ENCODE measurements around the gene TGFB1.
A peak's percentile ranks its signal among the peaks of the same experiment; 100 is the strongest.
"Not testable (repeated sequence)": the region's sequence is repeated elsewhere in the genome, so short reads cannot be mapped to it uniquely, and the experiment has no call there.

The TGFB1 gene

DNA sequence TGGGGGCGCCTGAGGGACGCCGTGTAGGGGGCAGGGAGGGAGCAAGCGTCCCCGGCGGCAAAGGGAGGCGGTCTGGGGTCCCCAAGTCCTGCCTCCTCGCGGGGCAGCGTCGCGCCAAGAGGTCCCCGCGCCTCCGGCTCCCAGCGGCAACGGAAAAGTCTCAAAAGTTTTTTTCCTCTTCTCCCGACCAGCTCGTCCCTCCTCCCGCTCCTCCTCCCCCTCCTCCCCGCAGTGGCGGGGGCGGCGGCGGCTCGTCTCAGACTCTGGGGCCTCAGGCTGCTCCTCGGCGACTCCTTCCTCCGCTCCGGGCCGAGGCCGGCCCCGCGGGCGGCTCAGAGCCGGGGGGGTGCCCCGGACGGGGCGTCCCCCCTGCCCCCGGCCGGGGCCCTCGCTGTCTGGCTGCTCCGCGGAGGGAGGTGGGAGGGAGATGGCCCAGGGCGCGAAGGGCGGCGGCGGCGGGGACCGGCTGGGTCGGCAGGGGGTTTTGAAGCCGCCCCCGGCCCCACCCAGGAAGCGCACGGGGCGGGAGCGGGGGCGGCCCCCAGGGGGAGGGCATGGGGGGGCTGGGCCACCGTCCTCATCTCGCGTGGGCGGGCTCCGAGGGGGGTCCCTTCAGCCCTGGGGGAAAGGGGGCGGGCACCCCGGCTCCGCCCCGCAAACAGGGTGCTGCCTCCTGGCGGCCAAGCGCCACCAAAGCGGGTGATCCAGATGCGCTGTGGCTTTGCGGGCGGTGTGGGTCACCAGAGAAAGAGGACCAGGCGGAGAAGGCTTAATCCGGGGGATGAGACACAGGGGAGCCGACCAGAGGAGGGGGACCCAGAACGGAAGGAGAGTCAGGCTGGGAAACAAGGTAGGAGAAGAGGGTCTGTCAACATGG is at the start of gene TGFB1:
TGFB1 (minus strand) TSS at position 457 of the 877 bp plus-strand sequence. CDS start 878 bp downstream, outside the sequence.
- peak; percentile 40 for DNase-seq

DNA sequence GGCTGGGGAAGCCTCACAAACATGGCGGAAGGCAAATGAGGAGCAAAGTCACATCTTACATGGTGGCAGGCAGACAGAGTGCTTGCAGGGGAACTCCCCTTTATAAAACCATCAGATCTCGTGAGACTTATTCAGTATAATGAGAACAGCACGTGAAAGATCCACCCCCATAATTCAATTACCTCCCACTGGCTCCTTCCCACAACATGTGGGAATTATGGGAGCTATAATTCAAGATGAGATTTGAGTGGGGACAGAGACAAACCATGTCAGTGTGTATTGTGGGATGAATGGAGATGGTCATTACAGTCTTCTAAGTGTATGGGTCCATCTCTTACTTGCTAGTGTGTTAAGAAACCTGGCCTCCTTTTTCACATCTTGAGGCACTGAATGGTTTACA is 48.3 kb upstream of the TGFB1 start:
- no peak for DNase-seq

DNA sequence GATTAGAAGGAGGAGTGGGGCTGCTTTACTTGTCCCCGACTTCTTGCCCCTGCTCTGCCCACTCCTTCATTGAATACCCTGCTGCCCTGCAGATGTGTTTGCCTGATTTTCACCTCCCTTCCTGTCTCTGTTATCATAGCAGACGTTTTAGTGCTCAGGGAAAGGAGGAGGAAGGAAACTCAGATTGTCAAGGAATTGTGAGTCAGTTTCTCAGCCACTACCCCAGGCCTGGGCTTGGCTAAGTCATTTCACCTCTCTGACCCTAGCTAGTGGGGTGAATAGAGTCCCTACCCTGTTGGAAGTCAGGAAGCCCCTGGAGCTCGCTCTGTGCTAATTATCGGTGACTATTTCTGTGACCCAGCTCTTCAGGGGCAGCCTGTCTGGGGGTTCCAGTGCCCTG is 47.8 kb upstream of the TGFB1 start:
- no peak for DNase-seq

DNA sequence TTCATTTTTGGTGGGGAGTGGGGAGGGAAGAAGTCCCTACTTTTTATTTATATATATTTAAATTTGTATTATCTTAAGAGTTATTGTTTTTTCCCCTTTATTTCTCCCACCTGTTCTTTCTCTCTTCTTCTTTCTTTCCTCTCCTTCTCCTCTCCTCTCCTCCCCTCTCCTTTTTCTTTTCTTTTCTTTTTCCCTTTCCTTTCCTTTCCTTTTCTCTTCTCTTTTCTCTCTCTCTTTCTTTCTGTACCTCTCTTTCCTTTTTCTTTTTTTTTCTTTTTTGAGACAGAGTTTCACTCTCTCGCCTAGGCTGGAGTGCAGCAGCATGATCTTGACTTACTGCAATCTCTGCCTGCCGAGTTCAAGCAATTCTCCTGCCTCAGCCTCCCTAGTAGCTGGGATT is 45.8 kb upstream of the TGFB1 start:
- no peak for DNase-seq

GRCh38 chr19:41399091-41399490 is 45.4 kb upstream of the TGFB1 start:
- no peak for DNase-seq

DNA sequence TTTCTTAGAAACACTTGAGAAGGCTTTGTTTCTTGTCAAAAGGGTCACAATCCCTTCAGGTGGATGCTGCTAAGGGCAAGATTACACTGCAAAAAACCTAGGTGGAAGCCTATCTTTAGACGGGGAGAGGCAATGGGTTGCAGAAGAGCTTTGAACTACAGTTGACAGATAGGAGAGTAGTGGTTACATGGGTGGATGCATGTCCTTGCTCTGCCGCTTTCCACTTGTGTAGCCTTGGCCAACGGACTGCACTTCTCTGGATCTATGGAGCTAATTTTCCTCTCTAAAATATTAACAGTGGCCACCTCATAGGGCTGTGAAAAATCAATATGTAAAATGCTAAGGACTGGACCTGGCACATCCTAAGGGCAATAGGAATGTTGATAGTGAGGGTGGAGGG is 44.9 kb upstream of the TGFB1 start:
- DNase-seq = no peak

DNA sequence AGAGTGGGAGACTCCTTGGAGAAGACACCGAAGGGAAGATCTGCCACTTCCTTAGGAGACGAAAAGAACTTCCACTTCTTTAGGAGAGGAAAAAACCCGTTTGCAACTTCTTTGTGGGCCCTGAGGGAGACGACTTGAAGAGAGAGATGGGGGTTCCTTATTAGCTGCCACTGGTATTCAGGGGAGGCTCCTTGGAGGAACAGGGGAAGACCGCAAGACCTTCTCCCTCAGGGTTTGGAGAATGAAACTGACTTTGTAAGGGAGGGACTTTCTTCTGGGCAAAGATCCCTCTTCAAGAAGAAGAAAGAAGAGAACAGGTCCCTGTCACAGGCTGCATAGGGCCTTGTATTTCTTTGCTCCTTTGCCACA is 44.3 kb upstream of the TGFB1 start:
- no peak for DNase-seq

GRCh38 chr19:41397086-41398049 is 43.6 kb upstream of the TGFB1 start, which contains the start of the genes BCKDHA and EXOSC5:
TSS of gene BCKDHA (plus strand) at chr19:41397818. CDS start at chr19:41397828, 10 bp downstream.
TSS of gene EXOSC5 (minus strand) at chr19:41397359. CDS start at chr19:41397328, 31 bp downstream.
- peak; percentile 100 for DNase-seq

DNA sequence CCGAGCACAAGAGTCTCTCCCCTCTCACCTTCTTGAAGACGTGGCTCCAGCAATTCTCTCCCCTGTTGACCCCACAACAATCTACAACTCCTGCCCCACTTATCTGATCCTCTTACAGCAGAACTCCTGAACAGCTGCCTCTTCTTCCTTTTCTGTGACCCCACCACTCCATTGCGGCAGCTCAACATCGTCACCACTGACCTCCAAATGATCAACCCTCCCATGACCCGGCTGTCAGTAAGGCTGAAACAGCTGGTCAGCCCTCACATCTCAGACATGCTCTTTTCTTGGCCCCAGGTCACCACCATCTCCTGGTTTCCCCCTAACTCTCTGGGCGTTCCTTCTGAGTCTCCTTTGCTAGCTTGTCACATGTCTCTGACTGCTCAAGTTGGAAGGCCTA is 41.6 kb upstream of the TGFB1 start:
- no peak for DNase-seq

DNA sequence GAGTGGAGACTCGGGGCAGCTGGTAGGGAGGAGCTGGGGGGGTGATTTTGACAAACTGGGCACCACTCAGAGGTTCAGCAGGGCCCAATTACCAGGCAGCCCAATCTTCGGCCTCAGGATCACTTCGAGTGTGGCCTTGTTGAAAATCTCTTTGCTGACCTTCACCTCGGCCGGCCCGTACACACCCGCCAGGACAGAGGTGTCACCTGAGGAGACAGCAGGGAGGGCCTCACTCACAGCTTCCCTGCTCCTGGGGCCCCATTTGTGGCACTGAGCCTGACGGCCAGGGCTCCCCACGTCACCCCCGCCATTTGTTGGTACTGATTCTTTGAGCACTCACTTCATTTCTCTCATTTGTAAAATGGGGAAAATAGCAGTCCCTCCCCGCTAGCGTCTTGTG is 39.1 kb upstream of the TGFB1 start:
- no peak for DNase-seq

- no peak for DNase-seq
These were observed 37.9 kb upstream of the TGFB1 start for GRCh38 chr19:41391618-41392017.

DNA sequence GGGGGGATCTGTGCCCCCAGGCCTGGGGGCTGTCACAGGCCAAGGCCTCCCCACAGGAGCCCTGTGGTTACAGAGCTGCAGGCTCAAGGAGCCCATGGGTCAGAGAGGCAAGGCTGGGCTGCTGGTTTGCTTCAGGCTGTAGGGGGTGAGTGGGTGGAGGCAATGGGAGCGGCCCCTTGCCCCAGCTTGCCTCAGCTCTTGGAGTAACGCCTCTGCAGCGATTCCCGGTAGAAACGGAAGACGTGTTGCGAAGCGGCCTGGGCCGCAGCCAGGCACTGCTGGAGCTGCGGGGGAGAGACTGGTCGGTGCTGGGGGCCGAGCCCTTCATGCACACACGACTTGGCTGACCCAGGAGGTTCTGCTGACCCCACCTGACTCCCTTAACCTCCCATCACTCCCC is 32.7 kb upstream of the TGFB1 start:
- no peak for DNase-seq

DNA sequence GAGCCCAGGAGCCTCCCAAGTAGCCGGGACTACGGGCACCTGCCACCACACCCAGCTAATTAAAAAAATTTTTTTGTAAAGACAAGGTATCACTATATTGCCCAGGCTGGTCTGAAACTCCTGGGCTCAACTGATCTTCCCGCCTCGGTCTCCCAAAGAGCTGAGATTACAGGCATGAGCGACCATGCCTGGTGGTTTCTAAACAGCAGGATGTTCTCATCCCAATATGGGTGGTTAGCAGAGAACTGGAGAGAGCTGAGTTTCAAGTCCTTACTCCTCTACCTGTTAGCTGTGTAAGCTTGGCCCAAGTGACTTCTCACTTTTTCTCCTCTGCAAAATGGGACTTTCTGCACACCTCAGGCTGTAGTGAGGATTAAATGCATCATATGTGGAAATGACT is 30.6 kb upstream of the TGFB1 start:
- no peak for DNase-seq

DNA sequence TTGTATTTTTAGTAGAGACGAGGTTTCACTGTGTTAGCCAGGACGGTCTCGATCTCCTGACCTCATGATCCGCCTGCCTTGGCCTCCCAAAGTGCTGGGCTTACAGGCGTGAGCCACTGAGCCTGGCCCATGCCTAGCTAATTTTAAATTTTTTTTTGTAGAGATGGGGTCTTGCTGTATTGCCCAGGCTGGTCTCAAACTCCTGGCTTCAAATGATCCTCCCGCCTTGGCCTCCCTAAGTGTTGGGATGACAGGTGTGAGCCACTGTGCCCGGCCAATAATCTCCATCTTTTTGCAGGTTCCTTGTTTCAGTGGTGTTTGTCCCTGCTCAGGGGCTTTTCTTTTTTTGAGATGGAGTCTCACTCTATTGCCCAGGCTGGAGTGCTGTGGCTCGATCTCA is 27.8 kb upstream of the TGFB1 start:
- DNase-seq = not testable (repeated sequence)

GRCh38 chr19:41377977-41378709 is 24.4 kb upstream of the TGFB1 start:
- no peak for DNase-seq

DNA sequence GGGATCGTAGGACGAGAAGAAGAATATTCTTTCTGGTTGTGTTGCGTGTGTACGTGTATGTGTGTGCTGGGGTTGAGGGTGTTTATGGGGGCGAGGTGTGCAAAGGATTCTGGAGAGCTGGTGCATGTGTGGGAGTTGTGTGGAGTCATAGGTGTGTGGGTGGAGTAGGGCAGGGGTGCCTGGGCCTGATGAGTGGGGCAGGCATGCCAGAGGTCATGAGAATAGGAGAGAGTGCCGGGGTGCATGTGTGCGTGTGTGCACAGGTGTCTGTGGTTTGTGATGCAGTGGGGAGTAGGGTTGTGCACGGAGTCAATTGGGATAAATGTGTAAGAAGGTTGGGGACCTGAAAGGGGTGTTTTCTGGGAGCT is 23.3 kb upstream of the TGFB1 start:
- DNase-seq = no peak

DNA sequence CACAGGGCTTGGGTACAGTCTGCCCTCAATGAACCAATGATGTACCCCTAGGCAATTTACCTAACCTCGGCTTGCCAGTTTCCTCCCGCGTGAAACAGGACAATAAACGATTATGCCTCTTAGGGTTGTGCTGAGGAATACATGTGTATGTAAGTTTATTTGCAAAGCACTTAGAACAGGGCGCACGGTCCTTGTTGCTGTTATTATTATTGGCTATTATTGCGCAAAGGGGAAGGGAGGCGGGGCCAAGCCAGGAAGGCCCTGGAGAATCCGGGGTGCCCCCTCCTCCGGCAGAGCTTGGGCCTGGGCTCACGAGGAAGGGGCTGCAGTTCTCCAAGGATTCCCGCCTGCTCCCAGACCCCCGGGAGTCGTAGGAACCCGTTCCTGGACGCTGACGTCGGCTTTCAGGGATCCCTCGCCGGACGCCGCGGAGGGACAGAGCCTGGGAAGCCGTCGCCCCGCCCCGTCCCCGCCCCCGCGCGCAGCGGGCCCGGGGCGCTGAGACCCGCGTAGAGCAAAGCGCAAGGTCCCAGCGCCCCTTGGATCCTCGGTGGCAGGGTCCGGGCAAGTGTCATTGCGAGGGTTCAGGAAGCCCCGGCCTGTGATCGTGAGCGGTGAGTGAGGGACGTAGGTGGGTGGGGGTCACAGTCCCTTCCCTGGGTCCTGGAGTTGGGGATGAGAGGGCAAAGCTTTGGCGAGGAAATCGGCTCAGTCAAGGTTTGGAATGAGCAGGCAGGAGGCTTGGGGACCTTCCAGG is 22.7 kb upstream of the TGFB1 start, which contains the start of gene TMEM91:
TMEM91 (plus strand) TSS at position 293 of the 757 bp plus-strand sequence. CDS start 1,777 bp downstream, outside the sequence.
- DNase-seq = peak; percentile 20

DNA sequence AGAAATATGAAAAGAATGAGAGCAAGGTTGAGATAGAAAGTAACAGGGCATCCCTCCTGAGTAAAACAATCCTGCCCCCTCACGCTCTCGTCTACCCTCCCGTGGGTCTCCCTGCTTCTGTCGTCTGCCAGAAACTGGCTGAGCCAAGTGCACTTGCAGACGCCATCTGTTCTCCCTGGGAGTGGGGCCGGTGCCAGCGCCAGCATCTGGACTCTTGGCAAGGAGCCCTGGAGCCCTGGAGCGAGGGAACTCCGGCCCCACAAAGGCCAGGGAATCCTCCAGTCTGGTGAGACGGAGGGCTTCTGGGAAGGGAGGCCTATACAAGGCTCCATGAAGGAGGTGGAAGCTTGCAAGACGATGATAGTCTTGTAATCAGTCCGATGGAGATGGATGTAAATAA is 20.3 kb upstream of the TGFB1 start:
- peak; percentile 94 for DNase-seq

DNA sequence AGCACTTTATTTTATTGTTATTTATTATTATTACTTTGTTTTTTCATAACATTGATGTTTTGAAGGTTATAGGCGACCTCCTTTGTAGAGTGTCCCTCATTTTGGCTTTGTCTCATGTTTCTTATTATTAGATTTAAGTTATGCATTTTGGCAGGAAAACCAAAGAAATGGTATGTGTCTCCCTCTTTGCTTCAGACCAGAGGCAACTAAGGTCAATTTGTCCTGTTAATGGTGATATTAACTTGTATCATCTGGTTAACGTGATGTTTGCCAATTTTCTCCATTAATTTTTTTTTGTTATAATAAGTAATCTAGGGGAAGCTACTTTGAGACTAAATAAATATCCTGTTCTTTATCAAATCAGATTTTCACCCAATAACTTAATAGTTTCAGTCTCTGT is 18.8 kb upstream of the TGFB1 start:
- no peak for DNase-seq

- no peak for DNase-seq
These were observed 17.8 kb upstream of the TGFB1 start for GRCh38 chr19:41371541-41371940.

DNA sequence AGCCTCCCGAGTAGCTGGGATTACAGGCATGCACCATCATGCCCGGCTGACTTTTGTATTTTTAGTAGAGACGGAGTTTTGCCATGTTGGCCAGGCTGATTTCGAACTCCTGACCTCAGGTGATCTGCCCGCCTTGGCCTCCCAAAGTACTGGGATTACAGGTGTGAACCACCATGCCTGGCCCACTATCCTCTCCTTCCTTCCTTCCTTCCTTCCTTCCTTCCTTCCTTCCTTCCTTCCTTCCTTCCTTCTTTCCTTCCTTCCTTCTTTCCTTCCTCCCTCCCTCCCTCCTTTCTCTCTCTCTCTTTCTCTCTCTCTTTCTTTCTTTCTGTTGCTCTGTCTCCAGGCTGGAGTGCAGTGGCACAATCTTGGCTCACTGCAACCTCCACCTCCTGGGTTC is 17.4 kb upstream of the TGFB1 start:
- not testable (repeated sequence) for DNase-seq

DNA sequence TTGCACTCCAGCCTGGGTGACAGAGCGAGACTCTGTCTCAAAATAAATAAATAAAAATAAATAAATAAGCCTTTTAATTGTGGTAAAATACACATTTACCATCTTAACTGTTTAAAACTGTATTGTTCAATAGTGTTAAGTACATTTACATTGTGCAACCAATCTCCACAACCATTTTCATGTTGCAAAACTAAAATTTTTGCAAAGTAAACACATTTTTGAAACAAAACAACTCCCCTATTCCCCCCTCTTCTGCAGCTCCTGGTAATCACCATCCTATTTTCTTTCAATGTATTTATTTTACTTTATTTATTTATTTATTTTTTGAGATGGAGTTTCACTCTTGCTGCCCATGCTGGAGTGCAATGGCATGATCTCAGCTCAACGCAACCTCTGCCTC is 16.0 kb upstream of the TGFB1 start:
- DNase-seq = no peak
